OCI-LY1 (cell line): Measurements from ENCODE around the gene AGAP1.

Experiments
- EZH2 ChIP-seq: fragments of 200-600 bp; sonication (generic), shearing (Covaris generic); IDR thresholded peaks from 2 replicates; pipeline ENCODE4 v1.8.0; 2017; ENCODE audit warnings: borderline replicate concordance, mixed run types, mild to moderate bottlenecking, antibody characterized with exemption, low read length, moderate library complexity, mixed read lengths
- TF ChIP-seq, protein P1 (sequence below): fragments of 200-600 bp; sonication (generic), shearing (Covaris generic); IDR thresholded peaks from 2 replicates; pipeline ENCODE4 v1.5.1; 2017; ENCODE audit warnings: mild to moderate bottlenecking, antibody characterized with exemption, low read length, moderate library complexity, mixed read lengths

DNA sequence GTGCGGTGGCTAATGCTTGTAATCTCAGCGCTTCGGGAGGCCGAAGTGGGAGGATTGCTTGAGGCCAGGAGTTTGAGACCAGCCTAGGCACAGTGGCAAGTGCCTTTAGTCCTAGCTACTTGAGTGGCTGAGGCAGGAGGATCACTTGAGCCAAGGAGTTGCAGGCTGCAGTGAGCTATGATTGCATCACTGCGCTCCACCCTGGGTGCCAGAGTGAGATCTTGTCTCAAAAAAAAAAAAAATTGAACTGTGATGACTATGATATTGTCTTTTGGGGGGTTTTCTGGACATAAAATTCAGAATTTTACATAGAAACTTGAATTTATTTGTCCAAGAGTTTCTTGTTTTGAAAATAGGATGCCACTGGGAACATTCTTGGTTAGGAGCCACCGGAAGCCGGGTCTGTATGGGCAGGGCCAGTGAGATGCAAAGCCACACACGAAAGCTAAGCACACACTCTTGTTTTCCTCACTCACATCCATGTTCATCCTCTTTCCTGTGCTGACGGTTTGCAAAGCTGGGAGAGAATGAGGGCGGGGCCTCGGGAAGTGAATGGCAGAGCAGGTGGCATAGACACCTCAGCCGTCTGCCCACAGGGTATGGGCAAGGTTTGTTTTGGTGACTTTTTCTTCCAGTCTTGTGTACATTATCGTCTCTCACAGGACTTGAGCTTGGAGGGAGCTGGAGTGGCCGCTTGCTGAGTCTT is 12.6 kb downstream of the AGAP1 start:
- TF ChIP-seq, protein P1, sequence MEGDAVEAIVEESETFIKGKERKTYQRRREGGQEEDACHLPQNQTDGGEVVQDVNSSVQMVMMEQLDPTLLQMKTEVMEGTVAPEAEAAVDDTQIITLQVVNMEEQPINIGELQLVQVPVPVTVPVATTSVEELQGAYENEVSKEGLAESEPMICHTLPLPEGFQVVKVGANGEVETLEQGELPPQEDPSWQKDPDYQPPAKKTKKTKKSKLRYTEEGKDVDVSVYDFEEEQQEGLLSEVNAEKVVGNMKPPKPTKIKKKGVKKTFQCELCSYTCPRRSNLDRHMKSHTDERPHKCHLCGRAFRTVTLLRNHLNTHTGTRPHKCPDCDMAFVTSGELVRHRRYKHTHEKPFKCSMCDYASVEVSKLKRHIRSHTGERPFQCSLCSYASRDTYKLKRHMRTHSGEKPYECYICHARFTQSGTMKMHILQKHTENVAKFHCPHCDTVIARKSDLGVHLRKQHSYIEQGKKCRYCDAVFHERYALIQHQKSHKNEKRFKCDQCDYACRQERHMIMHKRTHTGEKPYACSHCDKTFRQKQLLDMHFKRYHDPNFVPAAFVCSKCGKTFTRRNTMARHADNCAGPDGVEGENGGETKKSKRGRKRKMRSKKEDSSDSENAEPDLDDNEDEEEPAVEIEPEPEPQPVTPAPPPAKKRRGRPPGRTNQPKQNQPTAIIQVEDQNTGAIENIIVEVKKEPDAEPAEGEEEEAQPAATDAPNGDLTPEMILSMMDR, result no peak
- TF ChIP-seq EZH2, result no peak
